B cell (primary cell): ENCODE data around the gene UQCC3. TPM values are rescaled to one million over a fixed set of nuclear protein-coding genes. Genes with fewer than 3 reads are reported as not detected.

Experiments
- ATAC-seq: fragments of 200-7000 bp; cut with Tn5 transposase; one replicate; pipeline ENCODE4 v1.10.0; 2021; ENCODE audit warnings: low read depth, mild to moderate bottlenecking, moderate number of reproducible peaks, moderate library complexity
- CTCF ChIA-PET: fragments of 350-600 bp; sonication (Branson Sonifier 250); formaldehyde crosslinking; loops from one replicate; lab custom pipeline; 2021; ENCODE audit warnings: antibody characterized with exemption, inconsistent platforms; lab: Charles Lee
- POLR2A ChIA-PET: fragments of 350-600 bp; sonication (Branson Sonifier 250); formaldehyde crosslinking; loops from one replicate; lab custom pipeline; 2021; ENCODE audit warnings: antibody characterized with exemption; lab: Charles Lee
- DNase-seq: peaks from one replicate; pipeline ENCODE4 v3.0.0; 2013
- H2AFZ ChIP-seq: 2 replicates; pipeline ENCODE4 v1.6.1; 2012; ENCODE audit warnings: mild to moderate bottlenecking, low read depth, low read length; ENCODE audit not compliant: insufficient read depth, poor library complexity, severe bottlenecking
- H3K27ac ChIP-seq, 2 donors: 1 replicate in 1 of 2; 2 replicates in 1 of 2; pipeline ENCODE4 v1.5.1; 2012 to 2013; ENCODE audit warnings: low read length in 2 of 2, mild to moderate bottlenecking in 2 of 2, moderate library complexity in 1 of 2
- H3K27me3 ChIP-seq, 4 experiments: fragments of 200-600 bp in 1 of 4; sonication (generic) in 1 of 4; replicated peaks in 1 of 4; 1 replicate in 2 of 4; 2 replicates in 2 of 4; pipeline versions ENCODE4 v1.6.1 to v1.7.0; 2013 to 2016; ENCODE audit warnings: low read length in 3 of 4, mild to moderate bottlenecking in 2 of 4, mixed read lengths in 1 of 4, moderate library complexity in 1 of 4; ENCODE audit not compliant: insufficient read depth in 4 of 4, control insufficient read depth in 3 of 4; ENCODE audit errors: control extremely low read depth in 1 of 4
- H3K36me3 ChIP-seq, 2 experiments: replicated peaks in 1 of 2; 1 replicate in 1 of 2; 2 replicates in 1 of 2; pipeline versions ENCODE4 v1.6.1 to v1.7.1; 2013; ENCODE audit warnings: low read length in 1 of 2; ENCODE audit not compliant: insufficient read depth in 2 of 2, control insufficient read depth in 1 of 2; ENCODE audit errors: control extremely low read depth in 1 of 2, extremely low read depth in 1 of 2
- H3K4me1 ChIP-seq, 2 donors: fragments of 200-600 bp in 1 of 2; sonication (generic) in 1 of 2; 1 replicate in 1 of 2; 2 replicates in 1 of 2; pipeline versions ENCODE4 v1.5.1 to v1.6.1; 2013 to 2017; ENCODE audit warnings: low read length in 2 of 2; ENCODE audit not compliant: control insufficient read depth in 2 of 2, insufficient read depth in 2 of 2
- H3K4me2 ChIP-seq: replicated peaks from 2 replicates; pipeline ENCODE3; 2012; ENCODE audit warnings: mild to moderate bottlenecking, low read depth, low read length; ENCODE audit not compliant: poor library complexity, severe bottlenecking
- H3K4me3 ChIP-seq, 5 experiments: fragments of 200-600 bp in 1 of 5; sonication (generic) in 1 of 5; 1 replicate in 3 of 5; 2 replicates in 2 of 5; pipeline versions ENCODE4 v1.5.1 to v1.7.0; 2011 to 2016; ENCODE audit warnings: low read length in 4 of 5, mild to moderate bottlenecking in 4 of 5, low read depth in 2 of 5, control low read depth in 1 of 5, moderate library complexity in 1 of 5; ENCODE audit not compliant: insufficient read depth in 1 of 5; ENCODE audit errors: control extremely low read depth in 1 of 5, extremely low read depth in 1 of 5
- H3K79me2 ChIP-seq: fragments of 200-600 bp; sonication (generic); one replicate; pipeline ENCODE4 v1.6.0; 2016; ENCODE audit warnings: low read length; ENCODE audit not compliant: control insufficient read depth, insufficient read depth
- H3K9ac ChIP-seq: fragments of 200-600 bp; sonication (generic); 2 replicates; pipeline ENCODE4 v1.6.1; 2017; ENCODE audit warnings: mild to moderate bottlenecking, low read length, moderate library complexity
- H3K9me3 ChIP-seq, 3 donors: one replicate each; pipeline versions ENCODE4 v1.6.1 to v1.7.1; 2013; ENCODE audit warnings: low read length in 2 of 3; ENCODE audit not compliant: control insufficient read depth in 2 of 3, insufficient read depth in 1 of 3; ENCODE audit errors: control extremely low read depth in 1 of 3
- H4K20me1 ChIP-seq: 2 replicates; pipeline ENCODE4 v1.6.0; 2012; ENCODE audit warnings: mild to moderate bottlenecking, low read length; ENCODE audit not compliant: insufficient read depth, control insufficient read depth, poor library complexity, severe bottlenecking
- H3K27ac Mint-ChIP-seq: one replicate; pipeline ENCODE4 v1.8.0; 2021; ENCODE audit warnings: mixed read lengths
- H3K27me3 Mint-ChIP-seq: one replicate; pipeline ENCODE4 v1.8.0; 2021; ENCODE audit warnings: mixed read lengths
- H3K4me1 Mint-ChIP-seq: one replicate; pipeline ENCODE4 v1.8.0; 2021; ENCODE audit warnings: mixed read lengths
- H3K4me3 Mint-ChIP-seq: one replicate; pipeline ENCODE4 v1.8.0; 2021; ENCODE audit warnings: mixed read lengths
- H3K9me3 Mint-ChIP-seq: one replicate; pipeline ENCODE4 v1.8.0; 2022; ENCODE audit warnings: mixed read lengths; ENCODE audit not compliant: insufficient read depth
- EZH2 ChIP-seq: IDR thresholded peaks from 2 replicates; pipeline ENCODE4 v1.6.1; 2012; ENCODE audit warnings: borderline replicate concordance, low read depth, mild to moderate bottlenecking, moderate library complexity, low read length; ENCODE audit not compliant: insufficient read depth, poor library complexity, severe bottlenecking
- WGBS: methylation state at CpG from one replicate; pipeline ENCODE4 v1.1.5; 2013; ENCODE audit warnings: missing lambda C conversion rate; ENCODE audit not compliant: insufficient coverage; 5-methylcytosine and 5-hydroxymethylcytosine counted together
- intact Hi-C: fragments of 100-400 bp; cut with micrococcal nuclease; formaldehyde crosslinking; loops from one replicate; pipeline ENCODE4 v1.10.0; 2022
- polyA plus RNA-seq: library from polyadenylated mRNA; depleted of rRNA; stranded (reverse); fragments of >200 nt; gene quantifications from 2 replicates; pipeline ENCODE4 v1.2.3, GENCODE V29; 2012
- total RNA-seq, 2 donors: library from RNA; stranded (reverse); fragments of 120-200 nt in 1 of 2; gene quantifications; 1 replicate in 1 of 2; 2 replicates in 1 of 2; pipeline versions ENCODE4 v1.2.3 to v1.2.4, GENCODE V29; 2013 to 2022
- TF ChIP-seq, protein P1 (sequence below): fragments of 200-600 bp; IDR thresholded peaks from one replicate; pipeline ENCODE4 v1.8.0; 2022; ENCODE audit warnings: antibody characterized with exemption, mild to moderate bottlenecking

Gene UQCC3
- total and polyA plus RNA-seq, 2 donors (not counting 1 experiment from before 2014, with no cell fraction given), result 5.6 to 6.5 TPM

DNA sequence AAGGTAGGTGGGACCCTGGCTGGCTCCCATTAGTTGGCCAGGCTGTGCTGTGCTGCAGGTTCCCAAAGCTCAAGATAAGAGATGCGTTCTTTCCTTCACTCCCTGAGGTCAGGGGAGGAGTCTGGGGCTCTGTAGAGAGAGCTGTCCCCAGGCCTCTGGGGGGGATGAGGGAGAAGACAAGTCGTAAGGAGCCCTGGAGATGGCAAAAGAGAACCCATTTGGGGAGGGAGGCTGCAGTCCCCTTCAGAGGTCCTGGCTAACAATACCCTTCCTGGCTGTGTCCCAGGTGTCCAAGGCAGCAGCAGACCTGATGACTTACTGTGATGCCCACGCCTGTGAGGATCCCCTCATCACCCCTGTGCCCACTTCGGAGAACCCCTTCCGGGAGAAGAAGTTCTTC is 36.9 kb downstream of the UQCC3 start:
- TF ChIP-seq EZH2, result no peak
- TF ChIP-seq, protein P1, sequence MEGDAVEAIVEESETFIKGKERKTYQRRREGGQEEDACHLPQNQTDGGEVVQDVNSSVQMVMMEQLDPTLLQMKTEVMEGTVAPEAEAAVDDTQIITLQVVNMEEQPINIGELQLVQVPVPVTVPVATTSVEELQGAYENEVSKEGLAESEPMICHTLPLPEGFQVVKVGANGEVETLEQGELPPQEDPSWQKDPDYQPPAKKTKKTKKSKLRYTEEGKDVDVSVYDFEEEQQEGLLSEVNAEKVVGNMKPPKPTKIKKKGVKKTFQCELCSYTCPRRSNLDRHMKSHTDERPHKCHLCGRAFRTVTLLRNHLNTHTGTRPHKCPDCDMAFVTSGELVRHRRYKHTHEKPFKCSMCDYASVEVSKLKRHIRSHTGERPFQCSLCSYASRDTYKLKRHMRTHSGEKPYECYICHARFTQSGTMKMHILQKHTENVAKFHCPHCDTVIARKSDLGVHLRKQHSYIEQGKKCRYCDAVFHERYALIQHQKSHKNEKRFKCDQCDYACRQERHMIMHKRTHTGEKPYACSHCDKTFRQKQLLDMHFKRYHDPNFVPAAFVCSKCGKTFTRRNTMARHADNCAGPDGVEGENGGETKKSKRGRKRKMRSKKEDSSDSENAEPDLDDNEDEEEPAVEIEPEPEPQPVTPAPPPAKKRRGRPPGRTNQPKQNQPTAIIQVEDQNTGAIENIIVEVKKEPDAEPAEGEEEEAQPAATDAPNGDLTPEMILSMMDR, result no peak
- Histone ChIP-seq H3K4me2 (peak overlapping the region; percentile 95), H3K9ac (peak overlapping the region; percentile 89), H2AFZ (peak overlapping the region; percentile 99), H3K79me2 (peaks cover 25% of the 10 kb centered on the region), H3K36me3 (peaks cover 0 to 23% of the 10 kb centered on the region in 2 experiments), H3K4me1 (peaks cover 39 to 52% of the 10 kb centered on the region in 2 donors), H3K27ac (peak overlapping the region; percentile 90 to 93), H3K4me3 (peak overlapping the region in 4 of 5 experiments; percentile 66 to 91 (median 81)), H4K20me1 (no peaks in the 10 kb centered on the region), H3K27me3 (no peaks in the 10 kb centered on the region), H3K9me3 (no peaks in the 10 kb centered on the region)
- Mint-ChIP-seq H3K9me3 (no peaks in the 10 kb centered on the region), H3K4me3 (peak overlapping the region; percentile 92), H3K27ac (peak overlapping the region; percentile 95), H3K4me1 (peaks cover 61% of the 10 kb centered on the region), H3K27me3 (no peaks in the 10 kb centered on the region)
- ChIA-PET CTCF (interaction anchor here (0.8 to 1.4 kb wide), 6 partner anchors 11 to 78 kb away, joined by 3 to 5 read pairs (median 3); partner anchors contain the start of genes HNRNPUL2 and UQCC3), POLR2A (interaction anchor here (0.5 to 6.5 kb wide), 11 partner anchors 19 to 320 kb away, joined by 3 to 66 read pairs (median 11); partner anchors contain the start of genes B3GAT3, C11orf98, CSKMT and HNRNPUL2)
- DNase-seq (no peak), ATAC-seq (no peak)
- intact Hi-C loops, result loop anchor here (2.0 to 5.0 kb wide), 5 partner anchors 78 to 149 kb away; partner anchors contain the start of genes EEF1G, TMEM179B and TUT1
- WGBS, result 96% methylated on average over 5 of the region's 5 CpGs

DNA sequence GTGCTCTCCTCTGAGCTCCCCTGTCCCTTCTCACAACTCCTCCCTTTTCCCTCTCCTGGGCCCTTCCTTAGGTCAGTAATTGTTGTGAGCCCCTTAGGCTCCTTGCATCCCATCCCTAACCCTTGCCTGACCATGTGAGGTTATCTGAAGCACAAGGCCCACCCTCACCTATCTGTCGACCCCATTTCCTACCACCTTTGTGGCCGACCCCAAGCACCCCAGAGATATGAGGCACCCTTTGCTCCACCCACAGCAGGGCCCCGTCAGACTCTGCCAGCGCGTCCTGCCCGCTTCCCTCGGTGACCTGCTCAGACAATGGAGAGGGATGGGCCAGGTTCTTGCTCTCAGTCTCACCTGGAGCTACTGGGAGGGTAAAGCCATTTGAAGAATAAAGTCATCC is 37.3 kb downstream of the UQCC3 start:
- Mint-ChIP-seq H3K4me1 (peaks cover 65% of the 10 kb centered on the region), H3K9me3 (no peaks in the 10 kb centered on the region), H3K4me3 (peak overlapping the region; percentile 92), H3K27ac (peak overlapping the region; percentile 95), H3K27me3 (no peaks in the 10 kb centered on the region)
- Histone ChIP-seq H3K4me1 (peaks cover 39 to 52% of the 10 kb centered on the region in 2 donors), H3K4me2 (peak overlapping the region; percentile 95), H4K20me1 (no peaks in the 10 kb centered on the region), H3K27me3 (no peaks in the 10 kb centered on the region), H2AFZ (peak overlapping the region; percentile 99), H3K27ac (peak overlapping the region; percentile 90 to 93), H3K4me3 (peak overlapping the region; percentile 66 to 91 (median 87)), H3K36me3 (peaks cover 0 to 27% of the 10 kb centered on the region in 2 experiments), H3K9ac (peak overlapping the region; percentile 89), H3K79me2 (peaks cover 25% of the 10 kb centered on the region), H3K9me3 (no peaks in the 10 kb centered on the region)
- WGBS, result 0% methylated on average over 7 of the region's 7 CpGs
- intact Hi-C loops, result loop anchor here (1.0 to 5.0 kb wide), 11 partner anchors 19 to 149 kb away; partner anchors contain the start of genes EEF1G, GANAB, HNRNPUL2 and INTS5
- TF ChIP-seq, protein P1, result no peak
- TF ChIP-seq EZH2, result no peak
- DNase-seq, result no peak
- ChIA-PET POLR2A (interaction anchor here (0.6 to 6.5 kb wide), 20 partner anchors 19 to 173 kb away, joined by 3 to 66 read pairs (median 5); partner anchors contain the start of genes B3GAT3, C11orf98, CSKMT and EEF1G), CTCF (interaction anchor here (0.8 to 1.4 kb wide), 6 partner anchors 18 to 115 kb away, joined by 3 to 5 read pairs (median 3); partner anchors contain the start of genes C11orf98, CSKMT, HNRNPUL2 and UQCC3)
- ATAC-seq, result no peak
